Measurements from ENCODE around the gene RAB21. TPM values are rescaled to one million over a fixed set of nuclear protein-coding genes. Genes with fewer than 3 reads are reported as not detected.

Gene RAB21
- total RNA-seq, 1 experiment from 2014 or later, result 86.4 TPM

GRCh38 chr12:71721783-71722505 is 32.7 kb upstream of the RAB21 start:
- CTCF ChIA-PET, result interaction anchor here (2.4 to 7.7 kb wide), 2 partner anchors 26 to 36 kb away, joined by 19 to 46 read pairs; partner anchors contain the start of gene TMEM19
- Mint-ChIP-seq H3K36me3 (ENCODE audit: insufficient read depth, unreplicated experiment) (no peaks in the 10 kb centered on the region), H3K27me3 (ENCODE audit: insufficient read depth, unreplicated experiment) (no peaks in the 10 kb centered on the region), H3K9me3 (ENCODE audit: unreplicated experiment) (peaks cover 7% of the 10 kb centered on the region), H3K4me3 (ENCODE audit: unreplicated experiment) (no peak overlapping the region), H3K4me1 (ENCODE audit: insufficient read depth, unreplicated experiment) (peaks cover 13% of the 10 kb centered on the region), H3K27ac (ENCODE audit: low read depth, unreplicated experiment) (no peak overlapping the region)
- no peak for DNase-seq (ENCODE audit: unreplicated experiment)
- TF ChIP-seq CTCF (IDR thresholded peaks at IDR 0.05; ENCODE audit: unreplicated experiment), result no peak
- BruUV-seq (replicated peaks), result no TSS peak
- POLR2A ChIA-PET, result interaction anchor here (0.7 to 7.3 kb wide), 6 partner anchors 25 to 153 kb away, joined by 3 to 83 read pairs (median 14); partner anchors contain the start of genes RAB21, THAP2, TMEM19 and ZFC3H1
- intact Hi-C loops (cut with micrococcal nuclease), result no loop called here

- H3K4me3 Mint-ChIP-seq (ENCODE audit: unreplicated experiment), result no peak overlapping the region
- no TSS peak for BruUV-seq (replicated peaks)
- H3K27ac Mint-ChIP-seq (ENCODE audit: low read depth, unreplicated experiment), result no peak overlapping the region
- H3K27me3 Mint-ChIP-seq (ENCODE audit: insufficient read depth, unreplicated experiment), result no peaks in the 10 kb centered on the region
- no peak for DNase-seq (ENCODE audit: unreplicated experiment)
- ChIA-PET POLR2A (interaction anchor here (0.8 to 1.5 kb wide), 2 partner anchors 13 to 30 kb away, joined by 3 to 4 read pairs; no protein-coding TSS in a partner anchor), CTCF (interaction anchor here (0.6 to 2.3 kb wide), 3 partner anchors 22 to 72 kb away, joined by 3 to 18 read pairs (median 7); partner anchors contain the start of gene TMEM19)
- H3K36me3 Mint-ChIP-seq (ENCODE audit: insufficient read depth, unreplicated experiment), result no peaks in the 10 kb centered on the region
- no peak for TF ChIP-seq CTCF (IDR thresholded peaks at IDR 0.05; ENCODE audit: unreplicated experiment)
- H3K4me1 Mint-ChIP-seq (ENCODE audit: insufficient read depth, unreplicated experiment), result peaks cover 13% of the 10 kb centered on the region
- intact Hi-C loops (cut with micrococcal nuclease), result no loop called here
- H3K9me3 Mint-ChIP-seq (ENCODE audit: unreplicated experiment), result peaks cover 7% of the 10 kb centered on the region
Observed at GRCh38 chr12:71725011-71725410, 29.7 kb upstream of the RAB21 start.

- no peak overlapping the region for H3K4me3 Mint-ChIP-seq (ENCODE audit: unreplicated experiment)
- H3K27ac Mint-ChIP-seq (ENCODE audit: low read depth, unreplicated experiment), result no peak overlapping the region
- H3K9me3 Mint-ChIP-seq (ENCODE audit: unreplicated experiment), result peaks cover 15% of the 10 kb centered on the region
- DNase-seq (ENCODE audit: unreplicated experiment), result no peak
- no TSS peak for BruUV-seq (replicated peaks)
- ChIA-PET CTCF (interaction anchor here (0.7 to 1.7 kb wide), 3 partner anchors 21 to 40 kb away, joined by 3 to 7 read pairs (median 5); partner anchors contain the start of gene TMEM19), POLR2A (interaction anchor here (0.6 to 1.8 kb wide), 2 partner anchors 40 to 41 kb away, joined by 3 to 6 read pairs; partner anchors contain the start of gene TMEM19)
- no peak for TF ChIP-seq CTCF (IDR thresholded peaks at IDR 0.05; ENCODE audit: unreplicated experiment)
- no peaks in the 10 kb centered on the region for H3K27me3 Mint-ChIP-seq (ENCODE audit: insufficient read depth, unreplicated experiment)
- H3K4me1 Mint-ChIP-seq (ENCODE audit: insufficient read depth, unreplicated experiment), result peaks cover 13% of the 10 kb centered on the region
- intact Hi-C loops (cut with micrococcal nuclease), result no loop called here
- no peaks in the 10 kb centered on the region for H3K36me3 Mint-ChIP-seq (ENCODE audit: insufficient read depth, unreplicated experiment)
Observed at GRCh38 chr12:71726548-71726947, 28.1 kb upstream of the RAB21 start.

GRCh38 chr12:71727958-71728357 is 26.7 kb upstream of the RAB21 start:
- H3K27ac Mint-ChIP-seq (ENCODE audit: low read depth, unreplicated experiment), result no peak overlapping the region
- peaks cover 13% of the 10 kb centered on the region for H3K4me1 Mint-ChIP-seq (ENCODE audit: insufficient read depth, unreplicated experiment)
- no peaks in the 10 kb centered on the region for H3K27me3 Mint-ChIP-seq (ENCODE audit: insufficient read depth, unreplicated experiment)
- peaks cover 15% of the 10 kb centered on the region for H3K9me3 Mint-ChIP-seq (ENCODE audit: unreplicated experiment)
- DNase-seq (ENCODE audit: unreplicated experiment), result no peak
- H3K4me3 Mint-ChIP-seq (ENCODE audit: unreplicated experiment), result no peak overlapping the region
- BruUV-seq (replicated peaks), result no TSS peak
- intact Hi-C loops (cut with micrococcal nuclease), result no loop called here
- ChIA-PET POLR2A (interaction anchor here (0.6 kb wide), 1 partner anchor 68 kb away, joined by 4 read pairs; no protein-coding TSS in a partner anchor), CTCF (interaction anchor here (0.9 kb wide), 1 partner anchor 10 kb away, joined by 3 read pairs; no protein-coding TSS in a partner anchor)
- TF ChIP-seq CTCF (IDR thresholded peaks at IDR 0.05; ENCODE audit: unreplicated experiment), result no peak
- H3K36me3 Mint-ChIP-seq (ENCODE audit: insufficient read depth, unreplicated experiment), result no peaks in the 10 kb centered on the region

Data from MCF 10A (cell line).